ENCODE results near the gene PCDHGA12. TPM values are rescaled to one million over a fixed set of nuclear protein-coding genes. Genes with fewer than 3 reads are reported as not detected.
"Not testable (repeated sequence)": the region's sequence is repeated elsewhere in the genome, so short reads cannot be mapped to it uniquely, and the experiment has no call there.

The PCDHGA12 gene
- total and polyA plus RNA-seq, 12 donors = 0.34 to 29.1 (median 13.1) TPM

- H3K27ac ChIP-seq; H3K27me3 ChIP-seq; intact Hi-C loops (cut with DNase I); H3K4me1 ChIP-seq (replicated peaks in 1 of 2); H3K36me3 ChIP-seq (replicated peaks in 1 of 2): not testable (repeated sequence)
- WGBS, 4 donors = 2 to 10% (median 7%) methylated on average over 7 to 24 of the region's 43 CpGs
- peak in 5 of 6 experiments; percentile 23 to 46 (median 30) for TF ChIP-seq CTCF (IDR thresholded peaks at IDR 0.05)
- peaks cover 5 to 40% (median 8%) of the 10 kb centered on the region in 3 donors for H3K9me3 ChIP-seq (replicated peaks in 1 of 3)
- DNase-seq = peak in 3 of 7 donors; percentile 24 to 45 (median 32)
- peak within 1 kb of the TSS in 1 of 4 donors; percentile 30 for H3K4me3 ChIP-seq
Measured at GRCh38 chr5:141397756-141398551, 32.4 kb upstream of the PCDHGA12 start, which contains the start of gene PCDHGB5. Gene PCDHGB5, plus strand, starts transcription at chr5:141397947. Its CDS starts 181 bp downstream, at chr5:141398128.

GRCh38 chr5:141398608-141399007 is 31.7 kb upstream of the PCDHGA12 start:
- Histone ChIP-seq H3K36me3 (replicated peaks in 1 of 2) (no peaks in the 10 kb centered on the region), H3K27me3 (no peaks in the 10 kb centered on the region), H3K9me3 (replicated peaks in 1 of 3) (peaks cover 5 to 42% (median 8%) of the 10 kb centered on the region in 3 donors), H3K4me1 (replicated peaks in 1 of 2) (no peaks in the 10 kb centered on the region), H3K4me3 (no peak overlapping the region), H3K27ac (no peak overlapping the region)
- TF ChIP-seq POLR2A (IDR thresholded peaks at IDR 0.05) (no peak), CTCF (IDR thresholded peaks at IDR 0.05) (no peak)
- DNase-seq = no peak
- intact Hi-C loops (cut with DNase I) = no loop called here
- WGBS, 4 donors = 19 to 44% (median 23%) methylated on average over 9 to 15 of the region's 15 CpGs

- DNase-seq = no peak
- 19 to 24% (median 21%) methylated on average over 3 to 61 of the region's 61 CpGs for WGBS, 4 donors
- H3K9me3 ChIP-seq (replicated peaks in 1 of 3) = peaks cover 5 to 44% (median 8%) of the 10 kb centered on the region in 3 donors
- no peak overlapping the region for H3K4me3 ChIP-seq
- intact Hi-C loops (cut with DNase I) = no loop called here
- no peaks in the 10 kb centered on the region for H3K4me1 ChIP-seq (replicated peaks in 1 of 2)
- H3K36me3 ChIP-seq (replicated peaks in 1 of 2) = no peaks in the 10 kb centered on the region
- TF ChIP-seq CTCF (IDR thresholded peaks at IDR 0.05) (no peak), POLR2A (IDR thresholded peaks at IDR 0.05) (no peak)
- H3K27me3 ChIP-seq = no peaks in the 10 kb centered on the region
- H3K27ac ChIP-seq = no peak overlapping the region
Measured at GRCh38 chr5:141399555-141400258, 30.6 kb upstream of the PCDHGA12 start.

GRCh38 chr5:141402553-141403243 is 27.6 kb upstream of the PCDHGA12 start, which contains the start of gene PCDHGA9:
Gene PCDHGA9, plus strand, starts transcription at chr5:141402778. Its CDS starts 175 bp downstream, at chr5:141402953.
- Histone ChIP-seq H3K36me3 (replicated peaks in 1 of 2) (no peaks in the 10 kb centered on the region), H3K4me1 (replicated peaks in 1 of 2) (no peaks in the 10 kb centered on the region), H3K27me3 (no peaks in the 10 kb centered on the region), H3K27ac (no peak within 1 kb of the TSS), H3K9me3 (replicated peaks in 1 of 3) (peaks cover 0 to 64% (median 8%) of the 10 kb centered on the region in 3 donors), H3K4me3 (peak within 1 kb of the TSS in 1 of 4 donors; percentile 41)
- TF ChIP-seq CTCF (IDR thresholded peaks at IDR 0.05) (peak in 3 of 6 experiments; percentile 32 to 37 (median 34)), POLR2A (IDR thresholded peaks at IDR 0.05) (no peak)
- DNase-seq = peak in 2 of 7 donors; percentile 34 to 42
- intact Hi-C loops (cut with DNase I) = no loop called here
- 10 to 14% (median 11%) methylated on average over 10 to 27 of the region's 27 CpGs for WGBS, 4 donors

All from adrenal gland (tissue), 12 donors.